ENCODE measurements around the gene NAA50. TPM values are rescaled to one million over a fixed set of nuclear protein-coding genes. Genes with fewer than 3 reads are reported as not detected.

The NAA50 gene
- total and polyA plus RNA-seq, 2 of the 13 experiments (the other 11 are each of a cell fraction or from before 2014, with no cell fraction given), result 30.2 to 233 TPM

GRCh38 chr3:113754494-113755159, 8.6 kb upstream of the NAA50 start (continued):
- TF ChIP-seq, protein P1, sequence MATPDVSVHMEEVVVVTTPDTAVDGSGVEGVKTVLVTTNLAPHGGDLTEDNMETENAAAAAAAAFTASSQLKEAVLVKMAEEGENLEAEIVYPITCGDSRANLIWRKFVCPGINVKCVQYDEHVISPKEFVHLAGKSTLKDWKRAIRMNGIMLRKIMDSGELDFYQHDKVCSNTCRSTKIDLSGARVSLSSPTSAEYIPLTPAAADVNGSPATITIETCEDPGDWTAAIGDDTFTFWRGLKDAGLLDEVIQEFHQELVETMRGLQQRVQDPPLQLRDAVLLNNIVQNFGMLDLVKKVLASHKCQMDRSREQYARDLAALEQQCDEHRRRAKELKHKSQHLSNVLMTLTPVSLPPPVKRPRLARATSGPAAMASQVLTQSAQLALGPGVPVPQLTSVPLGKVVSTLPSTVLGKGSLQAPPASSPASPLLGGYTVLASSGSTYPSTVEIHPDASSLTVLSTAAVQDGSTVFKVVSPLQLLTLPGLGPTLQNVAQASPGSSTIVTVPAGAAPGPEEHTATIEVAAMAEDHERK (CRISPR knock-in tag; IDR thresholded peaks at IDR 0.05; ENCODE audit: low read depth), result no peak
- TF ChIP-seq ZSCAN21 (CRISPR knock-in tag; IDR thresholded peaks at IDR 0.05; ENCODE audit: borderline replicate concordance), result no peak
- TF ChIP-seq NR2F1 (CRISPR knock-in tag; IDR thresholded peaks at IDR 0.05), result no peak
- no peak for TF ChIP-seq ZNF253 (CRISPR knock-in tag; IDR thresholded peaks at IDR 0.05; ENCODE audit: borderline replicate concordance)
- no peak for TF ChIP-seq SOX6 (IDR thresholded peaks at IDR 0.05)
- TF ChIP-seq SOX6 (CRISPR knock-in tag; IDR thresholded peaks at IDR 0.05), result no peak
- TF ChIP-seq ZNF350 (CRISPR knock-in tag; IDR thresholded peaks at IDR 0.05; ENCODE audit: borderline replicate concordance, low read depth), result no peak

DNA sequence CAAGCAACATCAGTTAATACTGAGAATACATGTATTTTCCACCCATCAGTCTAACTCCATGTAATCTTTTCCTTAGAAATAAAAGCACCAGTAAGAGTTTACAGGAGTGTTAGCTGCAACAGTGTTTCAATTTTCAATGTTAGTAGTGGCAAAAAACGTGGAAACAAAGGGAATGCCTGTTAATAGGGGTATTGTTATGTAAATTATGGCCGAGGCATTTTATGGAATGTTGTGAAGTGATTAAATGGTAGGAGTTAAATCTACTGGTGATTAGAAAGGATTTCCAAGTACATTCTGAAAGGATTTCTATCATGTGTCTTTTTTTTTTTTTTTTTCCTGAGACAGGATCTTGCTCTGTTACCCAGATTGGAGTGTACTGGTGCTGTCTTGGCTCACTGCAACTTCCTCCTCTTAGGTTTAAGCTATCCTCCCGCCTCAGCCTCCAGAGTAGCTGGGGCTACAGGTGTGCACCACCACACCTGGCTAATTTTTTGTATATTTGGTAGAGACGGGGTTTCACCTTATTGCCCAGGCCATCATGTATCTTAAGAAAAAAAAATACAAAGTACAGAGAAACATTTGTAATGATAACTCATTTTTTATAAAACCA, 7.4 kb upstream of the NAA50 start:
- Histone ChIP-seq H4K20me1 (ENCODE audit: insufficient read depth, low read length) (no peaks in the 10 kb centered on the region), H3K9me3 (ENCODE audit: low read length) (no peaks in the 10 kb centered on the region), H3K4me2 (ENCODE audit: low read depth, low read length) (no peak overlapping the region), H2AFZ (ENCODE audit: low read length) (no peak overlapping the region), H3K36me3 (replicated peaks in 1 of 2; ENCODE audit: control insufficient read depth in 1 of 2, insufficient read depth in 2 of 2, low read length in 2 of 2) (no peaks in the 10 kb centered on the region), H3K9ac (ENCODE audit: insufficient read depth, low read depth, low read length) (no peak overlapping the region), H3K4me1 (ENCODE audit: insufficient read depth, low read length) (peaks cover 22% of the 10 kb centered on the region), H3K27me3 (ENCODE audit: control insufficient read depth in 1 of 2, insufficient read depth in 2 of 2, low read length in 2 of 2) (no peaks in the 10 kb centered on the region), H3K27ac (ENCODE audit: extremely low read length, insufficient read depth, low read length) (no peak overlapping the region), H3K79me2 (ENCODE audit: insufficient read depth, low read length) (peaks cover 71% of the 10 kb centered on the region), H3K4me3 (replicated peaks in 1 of 3; ENCODE audit: insufficient read depth in 1 of 3, low read depth in 2 of 3, low read length in 3 of 3) (no peak overlapping the region)
- ChIA-PET CTCF (ENCODE audit: low intra/inter-chr PET ratio, low total read pairs) (no interaction called here), POLR2A (no interaction called here)
- no peak for TF ChIP-seq ZNF432 (CRISPR knock-in tag; IDR thresholded peaks at IDR 0.05; ENCODE audit: borderline replicate concordance)
- TF ChIP-seq YEATS2 (CRISPR knock-in tag; IDR thresholded peaks at IDR 0.05; ENCODE audit: borderline replicate concordance), result no peak
- no peak for TF ChIP-seq ZNF30 (CRISPR knock-in tag; IDR thresholded peaks at IDR 0.05)
- no peak for TF ChIP-seq TCF7L2 (IDR thresholded peaks at IDR 0.05; ENCODE audit: low read depth, low read length)
- no peak for DNase-seq (ENCODE audit: low spot score)
- no TSS peak for BruUV-seq (replicated peaks)
- in situ Hi-C loops (cut with HindIII; ENCODE audit: extremely low pct_ligation_motif_present, low pct_unique_long_range_greater_than_20kb) (no loop called here), intact Hi-C loops (cut with micrococcal nuclease; ENCODE audit: unreplicated experiment) (no loop called here)
- no peak for FAIRE-seq
- 96% methylated on average over 4 of the region's 4 CpGs for WGBS (ENCODE audit: low lambda C conversion rate)
- no peak for ATAC-seq

Data from HepG2 (cell line).